ENCODE results near the gene GMCL2.

The GMCL2 gene

GRCh38 chr5:178137991-178138390 lies 49.2 kb downstream of the GMCL2 start:
- H3K4me1 Mint-ChIP-seq (ENCODE audit: low read depth) = peaks cover 4% of the 10 kb centered on the region
- no peaks in the 10 kb centered on the region for H3K9me3 Mint-ChIP-seq
- H3K36me3 Mint-ChIP-seq (ENCODE audit: low read depth) = peaks cover 27% of the 10 kb centered on the region
- no peak overlapping the region for H3K27ac Mint-ChIP-seq
- H3K27me3 Mint-ChIP-seq (ENCODE audit: low read depth) = no peaks in the 10 kb centered on the region
- H3K4me3 Mint-ChIP-seq = no peak overlapping the region

GRCh38 chr5:178136990-178137389 lies 50.2 kb downstream of the GMCL2 start:
- Mint-ChIP-seq H3K36me3 (ENCODE audit: low read depth) (peaks cover 22% of the 10 kb centered on the region), H3K9me3 (no peaks in the 10 kb centered on the region), H3K27ac (no peak overlapping the region), H3K4me3 (no peak overlapping the region), H3K27me3 (ENCODE audit: low read depth) (no peaks in the 10 kb centered on the region), H3K4me1 (ENCODE audit: low read depth) (peaks cover 5% of the 10 kb centered on the region)
